Lower lobe of right lung (tissue), 2 donors: ENCODE data around the gene CDC25B. TPM values are rescaled to one million over a fixed set of nuclear protein-coding genes. Genes with fewer than 3 reads are reported as not detected.
"Not testable (repeated sequence)": the region's sequence is repeated elsewhere in the genome, so short reads cannot be mapped to it uniquely, and the experiment has no call there.

ENCODE experiments used
- ATAC-seq, 2 donors: fragments of 200-7000 bp; cut with Tn5 transposase; one replicate each; pipeline ENCODE4 v1.9.1; 2020 to 2022; ENCODE audit warnings: mild to moderate bottlenecking in 2 of 2, moderate library complexity in 2 of 2
- DNase-seq: peaks from one replicate; pipeline ENCODE4 v3.0.0-alpha.2; 2020
- H3K27ac ChIP-seq: fragments of 200-600 bp; one replicate; pipeline ENCODE4 v1.8.0; 2022
- H3K27me3 ChIP-seq: fragments of 200-600 bp; one replicate; pipeline ENCODE4 v1.8.0; 2022; ENCODE audit warnings: low read depth
- H3K36me3 ChIP-seq: fragments of 200-600 bp; one replicate; pipeline ENCODE4 v1.8.0; 2022; ENCODE audit warnings: mild to moderate bottlenecking
- H3K4me1 ChIP-seq: fragments of 200-600 bp; one replicate; pipeline ENCODE4 v1.8.0; 2022
- H3K4me3 ChIP-seq: fragments of 200-600 bp; one replicate; pipeline ENCODE4 v1.8.0; 2022; ENCODE audit warnings: mild to moderate bottlenecking
- H3K9me3 ChIP-seq: fragments of 200-600 bp; one replicate; pipeline ENCODE4 v1.8.0; 2022
- CTCF ChIP-seq: fragments of 200-600 bp; IDR thresholded peaks from one replicate; pipeline ENCODE4 v1.8.0; 2022; ENCODE audit warnings: antibody characterized with exemption, mild to moderate bottlenecking
- intact Hi-C: fragments of 100-400 bp; cut with DNase I; formaldehyde crosslinking; loops from one replicate; pipeline ENCODE4 v1.11.0; 2022
- total RNA-seq: library from RNA; stranded (reverse); fragmentation: NEBNext Ultra II Directional; extraction: Animal tissue kit (Norgen Biotek cat#: 25700); gene quantifications from one replicate; pipeline ENCODE4 v1.2.1, GENCODE V29; 2021
- donor health status: DM: no; HTN: yes; CAD: no; lungs with severe emphysema.

CDC25B gene
- total RNA-seq, 1 donor from 2014 or later: 97.7 TPM

- Histone ChIP-seq H3K27me3 (no peaks in the 10 kb centered on the region), H3K27ac (no peak overlapping the region), H3K36me3 (peaks cover 48% of the 10 kb centered on the region), H3K9me3 (no peaks in the 10 kb centered on the region), H3K4me3 (no peak overlapping the region), H3K4me1 (peaks cover 27% of the 10 kb centered on the region)
- intact Hi-C loops: no loop called here
- no peak for TF ChIP-seq CTCF
- ATAC-seq: no peak
- DNase-seq: no peak
Observed at GRCh38 chr20:3821996-3822395, 25.9 kb downstream of the CDC25B start.

GRCh38 chr20:3823881-3824280 lies 27.8 kb downstream of the CDC25B start:
- DNase-seq (no peak), ATAC-seq (no peak)
- H3K4me1 ChIP-seq: peaks cover 17% of the 10 kb centered on the region
- no peak overlapping the region for H3K4me3 ChIP-seq
- intact Hi-C loops: no loop called here
- TF ChIP-seq CTCF: no peak
- no peak overlapping the region for H3K27ac ChIP-seq
- H3K27me3 ChIP-seq: no peaks in the 10 kb centered on the region
- H3K36me3 ChIP-seq: peaks cover 60% of the 10 kb centered on the region
- H3K9me3 ChIP-seq: no peaks in the 10 kb centered on the region

- H3K4me3 ChIP-seq: no peak overlapping the region
- intact Hi-C loops: no loop called here
- no peak overlapping the region for H3K27ac ChIP-seq
- H3K4me1 ChIP-seq: peaks cover 8% of the 10 kb centered on the region
- ATAC-seq (no peak), DNase-seq (no peak)
- no peak for TF ChIP-seq CTCF
- H3K9me3 ChIP-seq: no peaks in the 10 kb centered on the region
- peaks cover 60% of the 10 kb centered on the region for H3K36me3 ChIP-seq
- no peaks in the 10 kb centered on the region for H3K27me3 ChIP-seq
Observed at GRCh38 chr20:3825526-3825925, 29.4 kb downstream of the CDC25B start.

GRCh38 chr20:3826420-3826819 lies 30.3 kb downstream of the CDC25B start:
- Histone ChIP-seq H3K4me3 (no peak overlapping the region), H3K36me3 (peaks cover 60% of the 10 kb centered on the region), H3K27me3 (no peaks in the 10 kb centered on the region), H3K27ac (no peak overlapping the region), H3K4me1 (peaks cover 3% of the 10 kb centered on the region), H3K9me3 (no peaks in the 10 kb centered on the region)
- TF ChIP-seq CTCF: no peak
- no peak for ATAC-seq
- no peak for DNase-seq
- intact Hi-C loops: no loop called here

- peaks cover 40% of the 10 kb centered on the region for H3K36me3 ChIP-seq
- intact Hi-C loops: no loop called here
- no peak overlapping the region for H3K27ac ChIP-seq
- TF ChIP-seq CTCF: no peak
- DNase-seq (no peak), ATAC-seq (no peak)
- H3K4me3 ChIP-seq: no peak overlapping the region
- no peaks in the 10 kb centered on the region for H3K27me3 ChIP-seq
- H3K4me1 ChIP-seq: no peaks in the 10 kb centered on the region
- H3K9me3 ChIP-seq: no peaks in the 10 kb centered on the region
Observed at GRCh38 chr20:3828798-3829197, 32.7 kb downstream of the CDC25B start.

- intact Hi-C loops, H3K9me3 ChIP-seq, H3K4me3 ChIP-seq, H3K27ac ChIP-seq, DNase-seq, H3K4me1 ChIP-seq, H3K27me3 ChIP-seq, ATAC-seq: not testable (repeated sequence)
- H3K36me3 ChIP-seq: peaks cover 29% of the 10 kb centered on the region
Observed at GRCh38 chr20:3829891-3830290, 33.8 kb downstream of the CDC25B start.
